ENCODE measurements around the gene RTF1.

The RTF1 gene

DNA sequence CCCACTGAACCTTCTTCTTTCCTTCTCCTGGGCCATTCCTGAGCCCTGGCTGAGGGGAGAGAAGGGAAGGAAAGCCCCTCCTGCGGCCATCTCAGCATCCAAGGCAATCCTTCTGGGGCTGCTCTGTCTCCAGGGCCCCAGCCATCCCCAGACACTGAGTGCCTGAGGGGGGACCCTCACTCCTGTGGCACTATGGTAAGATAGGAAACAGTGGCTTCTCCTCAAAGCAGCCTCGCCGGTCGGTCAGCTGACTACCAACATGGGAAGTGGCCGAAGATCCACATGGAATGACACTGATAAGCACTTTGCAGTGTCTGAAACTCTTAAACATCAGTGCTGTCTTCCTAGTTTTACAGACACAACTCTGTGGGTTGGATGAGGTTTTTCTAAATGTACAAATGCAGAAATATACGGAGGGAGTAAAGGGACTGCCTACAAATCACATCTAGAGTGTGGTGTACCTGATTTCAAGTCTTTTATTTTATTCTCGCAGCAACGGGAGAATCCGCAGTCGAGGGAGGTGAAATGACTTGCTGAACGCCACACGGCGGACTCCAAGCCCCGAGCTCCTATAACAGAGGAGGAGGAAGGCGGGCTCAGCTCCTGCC is 75.8 kb downstream of the RTF1 start:
- POLR2A ChIA-PET, result interaction anchor here (0.9 to 1.7 kb wide), 3 partner anchors 9 to 21 kb away, joined by 3 to 7 read pairs (median 5); partner anchors contain the start of gene LTK
- H3K4me3 ChIP-seq (ENCODE audit: low read depth, low read length), result peak overlapping the region; percentile 44
- H3K4me1 ChIP-seq (ENCODE audit: control insufficient read depth, insufficient read depth, low read length), result no peaks in the 10 kb centered on the region
- CTCF ChIA-PET, result no interaction called here
- peak overlapping the region; percentile 87 for H3K27ac ChIP-seq (ENCODE audit: extremely low read depth, low read depth, low read length)
- H3K36me3 ChIP-seq (ENCODE audit: control insufficient read depth in 2 of 2, insufficient read depth in 1 of 2, low read length in 2 of 2), result peaks cover 0 to 3% of the 10 kb centered on the region in 2 experiments; a peak in 1 of 3 replicates
- no peaks in the 10 kb centered on the region for H3K9me3 ChIP-seq (ENCODE audit: control insufficient read depth, insufficient read depth, low read depth, low read length)
- TF ChIP-seq, protein P1, sequence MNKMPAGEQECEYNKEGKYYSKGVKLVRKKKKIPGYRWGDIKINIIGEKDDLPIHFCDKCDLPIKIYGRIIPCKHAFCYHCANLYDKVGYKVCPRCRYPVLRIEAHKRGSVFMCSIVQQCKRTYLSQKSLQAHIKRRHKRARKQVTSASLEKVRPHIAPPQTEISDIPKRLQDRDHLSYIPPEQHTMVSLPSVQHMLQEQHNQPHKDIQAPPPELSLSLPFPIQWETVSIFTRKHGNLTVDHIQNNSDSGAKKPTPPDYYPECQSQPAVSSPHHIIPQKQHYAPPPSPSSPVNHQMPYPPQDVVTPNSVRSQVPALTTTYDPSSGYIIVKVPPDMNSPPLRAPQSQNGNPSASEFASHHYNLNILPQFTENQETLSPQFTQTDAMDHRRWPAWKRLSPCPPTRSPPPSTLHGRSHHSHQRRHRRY (tag by site-specific recombination; IDR thresholded peaks at IDR 0.05), result no peak
- TF ChIP-seq ZBTB17 (tag by site-specific recombination; IDR thresholded peaks at IDR 0.05) (no peak), ZFP41 (tag by site-specific recombination; IDR thresholded peaks at IDR 0.05; ENCODE audit: borderline replicate concordance) (no peak), ZFP69B (tag by site-specific recombination; IDR thresholded peaks at IDR 0.05) (no peak), ZXDB (tag by site-specific recombination; IDR thresholded peaks at IDR 0.05) (no peak), KLF7 (tag by site-specific recombination; IDR thresholded peaks at IDR 0.05; ENCODE audit: borderline replicate concordance) (no peak), ZNF426 (tag by site-specific recombination; IDR thresholded peaks at IDR 0.05) (no peak)
- TF ChIP-seq, protein P2, sequence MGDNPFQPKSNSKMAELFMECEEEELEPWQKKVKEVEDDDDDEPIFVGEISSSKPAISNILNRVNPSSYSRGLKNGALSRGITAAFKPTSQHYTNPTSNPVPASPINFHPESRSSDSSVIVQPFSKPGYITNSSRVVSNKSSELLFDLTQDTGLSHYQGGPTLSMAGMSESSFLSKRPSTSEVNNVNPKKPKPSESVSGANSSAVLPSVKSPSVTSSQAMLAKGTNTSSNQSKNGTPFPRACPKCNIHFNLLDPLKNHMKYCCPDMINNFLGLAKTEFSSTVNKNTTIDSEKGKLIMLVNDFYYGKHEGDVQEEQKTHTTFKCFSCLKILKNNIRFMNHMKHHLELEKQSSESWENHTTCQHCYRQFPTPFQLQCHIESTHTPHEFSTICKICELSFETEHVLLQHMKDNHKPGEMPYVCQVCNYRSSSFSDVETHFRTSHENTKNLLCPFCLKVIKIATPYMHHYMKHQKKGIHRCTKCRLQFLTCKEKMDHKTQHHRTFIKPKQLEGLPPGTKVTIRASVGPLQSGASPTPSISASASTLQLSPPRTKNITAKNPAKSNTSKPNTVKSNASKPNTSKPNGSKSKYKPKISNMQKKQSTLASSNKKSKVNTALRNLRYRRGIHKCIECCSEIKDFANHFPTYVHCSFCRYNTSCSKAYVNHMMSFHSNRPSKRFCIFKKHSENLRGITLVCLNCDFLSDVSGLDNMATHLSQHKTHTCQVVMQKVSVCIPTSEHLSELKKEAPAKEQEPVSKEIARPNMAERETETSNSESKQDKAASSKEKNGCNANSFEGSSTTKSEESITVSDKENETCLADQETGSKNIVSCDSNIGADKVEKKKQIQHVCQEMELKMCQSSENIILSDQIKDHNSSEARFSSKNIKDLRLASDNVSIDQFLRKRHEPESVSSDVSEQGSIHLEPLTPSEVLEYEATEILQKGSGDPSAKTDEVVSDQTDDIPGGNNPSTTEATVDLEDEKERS (tag by site-specific recombination; IDR thresholded peaks at IDR 0.05), result no peak
- TF ChIP-seq, protein P3, sequence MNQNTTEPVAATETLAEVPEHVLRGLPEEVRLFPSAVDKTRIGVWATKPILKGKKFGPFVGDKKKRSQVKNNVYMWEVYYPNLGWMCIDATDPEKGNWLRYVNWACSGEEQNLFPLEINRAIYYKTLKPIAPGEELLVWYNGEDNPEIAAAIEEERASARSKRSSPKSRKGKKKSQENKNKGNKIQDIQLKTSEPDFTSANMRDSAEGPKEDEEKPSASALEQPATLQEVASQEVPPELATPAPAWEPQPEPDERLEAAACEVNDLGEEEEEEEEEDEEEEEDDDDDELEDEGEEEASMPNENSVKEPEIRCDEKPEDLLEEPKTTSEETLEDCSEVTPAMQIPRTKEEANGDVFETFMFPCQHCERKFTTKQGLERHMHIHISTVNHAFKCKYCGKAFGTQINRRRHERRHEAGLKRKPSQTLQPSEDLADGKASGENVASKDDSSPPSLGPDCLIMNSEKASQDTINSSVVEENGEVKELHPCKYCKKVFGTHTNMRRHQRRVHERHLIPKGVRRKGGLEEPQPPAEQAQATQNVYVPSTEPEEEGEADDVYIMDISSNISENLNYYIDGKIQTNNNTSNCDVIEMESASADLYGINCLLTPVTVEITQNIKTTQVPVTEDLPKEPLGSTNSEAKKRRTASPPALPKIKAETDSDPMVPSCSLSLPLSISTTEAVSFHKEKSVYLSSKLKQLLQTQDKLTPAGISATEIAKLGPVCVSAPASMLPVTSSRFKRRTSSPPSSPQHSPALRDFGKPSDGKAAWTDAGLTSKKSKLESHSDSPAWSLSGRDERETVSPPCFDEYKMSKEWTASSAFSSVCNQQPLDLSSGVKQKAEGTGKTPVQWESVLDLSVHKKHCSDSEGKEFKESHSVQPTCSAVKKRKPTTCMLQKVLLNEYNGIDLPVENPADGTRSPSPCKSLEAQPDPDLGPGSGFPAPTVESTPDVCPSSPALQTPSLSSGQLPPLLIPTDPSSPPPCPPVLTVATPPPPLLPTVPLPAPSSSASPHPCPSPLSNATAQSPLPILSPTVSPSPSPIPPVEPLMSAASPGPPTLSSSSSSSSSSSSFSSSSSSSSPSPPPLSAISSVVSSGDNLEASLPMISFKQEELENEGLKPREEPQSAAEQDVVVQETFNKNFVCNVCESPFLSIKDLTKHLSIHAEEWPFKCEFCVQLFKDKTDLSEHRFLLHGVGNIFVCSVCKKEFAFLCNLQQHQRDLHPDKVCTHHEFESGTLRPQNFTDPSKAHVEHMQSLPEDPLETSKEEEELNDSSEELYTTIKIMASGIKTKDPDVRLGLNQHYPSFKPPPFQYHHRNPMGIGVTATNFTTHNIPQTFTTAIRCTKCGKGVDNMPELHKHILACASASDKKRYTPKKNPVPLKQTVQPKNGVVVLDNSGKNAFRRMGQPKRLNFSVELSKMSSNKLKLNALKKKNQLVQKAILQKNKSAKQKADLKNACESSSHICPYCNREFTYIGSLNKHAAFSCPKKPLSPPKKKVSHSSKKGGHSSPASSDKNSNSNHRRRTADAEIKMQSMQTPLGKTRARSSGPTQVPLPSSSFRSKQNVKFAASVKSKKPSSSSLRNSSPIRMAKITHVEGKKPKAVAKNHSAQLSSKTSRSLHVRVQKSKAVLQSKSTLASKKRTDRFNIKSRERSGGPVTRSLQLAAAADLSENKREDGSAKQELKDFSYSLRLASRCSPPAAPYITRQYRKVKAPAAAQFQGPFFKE (tag by site-specific recombination; IDR thresholded peaks at IDR 0.05; ENCODE audit: borderline replicate concordance), result no peak

DNA sequence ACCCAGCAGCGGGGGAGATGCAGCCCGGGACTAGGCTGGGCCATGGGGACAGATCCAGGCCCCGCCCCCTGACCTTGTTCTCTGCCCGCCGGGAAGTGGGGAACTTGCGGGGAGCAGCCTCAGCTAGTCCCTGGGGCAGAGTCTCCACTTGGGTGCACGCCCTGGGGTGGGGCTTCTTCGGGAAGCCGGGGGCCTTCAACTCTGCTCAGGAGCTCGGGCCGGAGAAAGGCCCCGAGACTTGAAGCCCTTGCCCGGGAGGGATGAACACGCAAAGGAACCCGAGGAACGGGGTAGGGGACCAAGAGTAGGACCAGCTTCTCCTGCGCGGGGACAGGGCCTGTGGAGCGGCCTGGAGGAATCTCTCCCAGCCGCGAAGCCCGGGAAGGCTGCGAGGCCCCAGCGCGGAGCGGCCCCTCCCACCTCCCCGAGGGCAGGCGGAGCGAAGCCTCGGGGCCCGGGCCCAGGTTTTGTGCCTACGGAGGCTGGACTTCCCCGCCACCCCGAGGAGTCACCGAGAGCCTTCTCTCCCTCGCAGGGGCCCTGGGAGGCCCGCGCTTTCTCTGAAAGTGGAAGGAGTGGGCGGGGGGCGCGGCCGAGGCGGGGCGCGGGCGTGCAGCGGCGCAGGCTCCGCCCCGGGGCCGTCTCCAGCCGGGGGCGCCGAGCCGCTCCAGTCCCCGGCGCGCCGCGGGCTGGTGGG is 76.5 kb downstream of the RTF1 start, which contains the start of gene ITPKA:
Gene ITPKA, plus strand, starts transcription at position 670 of the 697 bp plus-strand sequence. CDS start 54 bp downstream, outside the sequence.
- Histone ChIP-seq H3K9me3 (ENCODE audit: control insufficient read depth, insufficient read depth, low read depth, low read length) (no peaks in the 10 kb centered on the region), H3K4me3 (ENCODE audit: low read depth, low read length) (peak within 1 kb of the TSS; percentile 44), H3K36me3 (ENCODE audit: control insufficient read depth in 2 of 2, insufficient read depth in 1 of 2, low read length in 2 of 2) (no peaks in the 10 kb centered on the region), H3K27ac (ENCODE audit: extremely low read depth, low read depth, low read length) (peak within 1 kb of the TSS; percentile 87), H3K4me1 (ENCODE audit: control insufficient read depth, insufficient read depth, low read length) (no peaks in the 10 kb centered on the region)
- ChIA-PET CTCF (interaction anchor here (1.5 kb wide), 1 partner anchor 65 kb away, joined by 5 read pairs; no protein-coding TSS in a partner anchor), POLR2A (interaction anchor here (0.9 to 1.7 kb wide), 3 partner anchors 9 to 20 kb away, joined by 3 to 7 read pairs (median 5); partner anchors contain the start of gene LTK)
- no peak for TF ChIP-seq REPIN1 (tag by site-specific recombination; IDR thresholded peaks at IDR 0.05; ENCODE audit: low read depth)
- TF ChIP-seq SP2 (tag by site-specific recombination; IDR thresholded peaks at IDR 0.05), result peak; percentile 72
- TF ChIP-seq ZNF391 (tag by site-specific recombination; IDR thresholded peaks at IDR 0.05; ENCODE audit: borderline replicate concordance, low read depth), result no peak
- no peak for TF ChIP-seq ZFP41 (tag by site-specific recombination; IDR thresholded peaks at IDR 0.05; ENCODE audit: borderline replicate concordance)
- TF ChIP-seq KLF16 (tag by site-specific recombination; IDR thresholded peaks at IDR 0.05), result peak; percentile 67
- TF ChIP-seq ZNF121 (tag by site-specific recombination; IDR thresholded peaks at IDR 0.05), result no peak
- TF ChIP-seq, protein P4, sequence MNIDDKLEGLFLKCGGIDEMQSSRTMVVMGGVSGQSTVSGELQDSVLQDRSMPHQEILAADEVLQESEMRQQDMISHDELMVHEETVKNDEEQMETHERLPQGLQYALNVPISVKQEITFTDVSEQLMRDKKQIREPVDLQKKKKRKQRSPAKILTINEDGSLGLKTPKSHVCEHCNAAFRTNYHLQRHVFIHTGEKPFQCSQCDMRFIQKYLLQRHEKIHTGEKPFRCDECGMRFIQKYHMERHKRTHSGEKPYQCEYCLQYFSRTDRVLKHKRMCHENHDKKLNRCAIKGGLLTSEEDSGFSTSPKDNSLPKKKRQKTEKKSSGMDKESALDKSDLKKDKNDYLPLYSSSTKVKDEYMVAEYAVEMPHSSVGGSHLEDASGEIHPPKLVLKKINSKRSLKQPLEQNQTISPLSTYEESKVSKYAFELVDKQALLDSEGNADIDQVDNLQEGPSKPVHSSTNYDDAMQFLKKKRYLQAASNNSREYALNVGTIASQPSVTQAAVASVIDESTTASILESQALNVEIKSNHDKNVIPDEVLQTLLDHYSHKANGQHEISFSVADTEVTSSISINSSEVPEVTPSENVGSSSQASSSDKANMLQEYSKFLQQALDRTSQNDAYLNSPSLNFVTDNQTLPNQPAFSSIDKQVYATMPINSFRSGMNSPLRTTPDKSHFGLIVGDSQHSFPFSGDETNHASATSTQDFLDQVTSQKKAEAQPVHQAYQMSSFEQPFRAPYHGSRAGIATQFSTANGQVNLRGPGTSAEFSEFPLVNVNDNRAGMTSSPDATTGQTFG (tag by site-specific recombination; IDR thresholded peaks at IDR 0.05; ENCODE audit: borderline replicate concordance), result no peak
- peak; percentile 73; the same call in 1 of the 2 replicates for TF ChIP-seq ZBTB48 (tag by site-specific recombination; IDR thresholded peaks at IDR 0.05)
- TF ChIP-seq SP7 (tag by site-specific recombination; IDR thresholded peaks at IDR 0.05), result peak; percentile 60
- no peak for TF ChIP-seq ZNF792 (tag by site-specific recombination; IDR thresholded peaks at IDR 0.05)
- peak; percentile 43; the same call in 1 of the 2 replicates for TF ChIP-seq ZNF629 (tag by site-specific recombination; IDR thresholded peaks at IDR 0.05)
- no peak for TF ChIP-seq ZNF544 (tag by site-specific recombination; IDR thresholded peaks at IDR 0.05)

Measured in HEK293 (cell line).